Epithelial cell of esophagus (primary cell): ENCODE measurements around the gene DNAJC28.
"Not testable (repeated sequence)": the region's sequence is repeated elsewhere in the genome, so short reads cannot be mapped to it uniquely, and the experiment has no call there.

Experiments
- DNase-seq: peaks from one replicate; pipeline ENCODE4 v3.0.0; 2010; ENCODE audit warnings: low read depth
- H3K4me3 ChIP-seq: 2 replicates; pipeline ENCODE4 v1.5.1; 2011; ENCODE audit warnings: mild to moderate bottlenecking, low read length, control low read depth
- CTCF ChIP-seq: IDR thresholded peaks from 2 replicates; pipeline ENCODE4 v1.5.1; 2011; ENCODE audit warnings: low read depth, mild to moderate bottlenecking, low read length, control low read depth, inconsistent platforms; ENCODE audit not compliant: insufficient read depth; ENCODE audit errors: missing control alignments

Gene DNAJC28

GRCh38 chr21:33452362-33452761 lies 39.2 kb downstream of the DNAJC28 start:
- DNase-seq: no peak
- H3K4me3 ChIP-seq: no peak overlapping the region
- no peak for TF ChIP-seq CTCF

GRCh38 chr21:33451634-33452071 lies 39.9 kb downstream of the DNAJC28 start:
- TF ChIP-seq CTCF: no peak
- peak; percentile 58 for DNase-seq
- no peak overlapping the region for H3K4me3 ChIP-seq

- H3K4me3 ChIP-seq: no peak overlapping the region
- no peak for TF ChIP-seq CTCF
- DNase-seq: no peak
Observed at GRCh38 chr21:33449616-33450015, 41.9 kb downstream of the DNAJC28 start.

- DNase-seq, H3K4me3 ChIP-seq: not testable (repeated sequence)
Observed at GRCh38 chr21:33446620-33447019, 44.9 kb downstream of the DNAJC28 start.

GRCh38 chr21:33444499-33444898 lies 47.0 kb downstream of the DNAJC28 start:
- no peak for TF ChIP-seq CTCF
- H3K4me3 ChIP-seq: no peak overlapping the region
- no peak for DNase-seq

GRCh38 chr21:33443194-33443593 lies 48.3 kb downstream of the DNAJC28 start:
- TF ChIP-seq CTCF: no peak
- H3K4me3 ChIP-seq: no peak overlapping the region
- DNase-seq: no peak

GRCh38 chr21:33441489-33442477 lies 49.7 kb downstream of the DNAJC28 start:
- peak; percentile 97 for DNase-seq
- TF ChIP-seq CTCF: no peak
- H3K4me3 ChIP-seq: no peak overlapping the region
